Measurements from ENCODE around the gene ADAMTSL2.

GRCh38 chr9:133573791-133574515 is 39.4 kb downstream of the ADAMTSL2 start:
- TF ChIP-seq CTCF (IDR thresholded peaks at IDR 0.05) = no peak
- TF ChIP-seq POLR2A (IDR thresholded peaks at IDR 0.05) = no peak
